Bronchial epithelial cell (primary cell): ENCODE measurements around the gene PCDHGA12. TPM values are rescaled to one million over a fixed set of nuclear protein-coding genes. Genes with fewer than 3 reads are reported as not detected.
A peak's percentile ranks its signal among the peaks of the same experiment; 100 is the strongest.

ENCODE experiments used
- DNase-seq: peaks from one replicate; pipeline ENCODE4 v3.0.0-alpha.2; 2010; ENCODE audit warnings: low read depth
- FAIRE-seq: peaks from 2 replicates; lab custom pipeline; 2011; peaks lifted over from hg19 to GRCh38; lab: Jason Lieb, UNC
- H3K27me3 ChIP-seq: 2 replicates; pipeline ENCODE4 v1.5.1; 2011; ENCODE audit warnings: low read length; ENCODE audit not compliant: control insufficient read depth, insufficient read depth
- H3K36me3 ChIP-seq: 2 replicates; pipeline ENCODE4 v1.5.1; 2011; ENCODE audit warnings: low read length; ENCODE audit not compliant: control insufficient read depth, insufficient read depth
- H3K4me3 ChIP-seq: 2 replicates; pipeline ENCODE4 v1.5.1; 2011; ENCODE audit warnings: mild to moderate bottlenecking, low read depth, low read length, control low read depth
- total RNA-seq: library from RNA; depleted of rRNA; stranded (reverse); fragments of >200 nt; gene quantifications from 2 replicates; pipeline ENCODE4 v1.2.1, GENCODE V29; 2014
- TF ChIP-seq, protein P1 (sequence below): IDR thresholded peaks from 2 replicates; pipeline ENCODE4 v1.5.1; 2011; ENCODE audit warnings: mild to moderate bottlenecking, moderate library complexity, low read length, control low read depth, inconsistent platforms; ENCODE audit not compliant: insufficient read depth, severe bottlenecking

PCDHGA12 gene
- total RNA-seq, 1 donor from 2014 or later: 0.79 TPM

DNA sequence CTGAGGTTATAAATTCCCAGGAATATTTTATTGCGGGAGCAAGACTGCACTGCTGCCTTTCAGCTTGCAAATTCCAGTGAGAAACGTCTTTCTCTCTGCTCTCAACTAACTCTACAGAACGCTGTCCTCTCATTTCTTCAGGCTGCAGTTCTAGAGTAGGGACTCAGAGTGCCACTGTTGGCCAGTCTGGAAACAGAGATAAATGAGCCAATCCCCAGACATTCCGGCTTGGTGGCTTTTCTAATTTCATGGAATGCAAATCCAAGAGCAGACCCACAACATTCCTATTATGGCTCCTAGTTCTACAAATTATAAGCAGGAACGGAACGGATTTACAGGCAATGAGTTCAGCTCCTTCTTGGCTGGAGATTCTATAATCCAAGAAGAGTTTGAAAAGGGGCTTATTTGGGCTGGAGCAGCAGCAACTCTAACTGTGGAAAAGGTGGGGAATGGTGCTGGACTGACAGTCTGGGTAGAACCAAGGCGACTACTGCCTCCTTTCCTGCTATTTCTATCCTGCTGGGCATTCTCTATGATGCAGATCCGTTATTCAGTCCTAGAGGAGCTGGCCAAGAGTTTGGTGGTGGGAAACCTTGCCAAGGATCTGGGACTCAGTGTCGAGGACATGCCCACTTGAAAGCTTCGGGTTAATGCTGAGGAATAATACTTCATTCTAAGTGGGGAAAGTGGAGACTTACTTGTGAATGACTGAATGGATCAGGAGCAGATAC lies 9.3 kb downstream of the PCDHGA12 start:
- H3K27me3 ChIP-seq: no peaks in the 10 kb centered on the region
- DNase-seq (no peak), FAIRE-seq (no peak)
- H3K36me3 ChIP-seq: no peaks in the 10 kb centered on the region
- TF ChIP-seq, protein P1, sequence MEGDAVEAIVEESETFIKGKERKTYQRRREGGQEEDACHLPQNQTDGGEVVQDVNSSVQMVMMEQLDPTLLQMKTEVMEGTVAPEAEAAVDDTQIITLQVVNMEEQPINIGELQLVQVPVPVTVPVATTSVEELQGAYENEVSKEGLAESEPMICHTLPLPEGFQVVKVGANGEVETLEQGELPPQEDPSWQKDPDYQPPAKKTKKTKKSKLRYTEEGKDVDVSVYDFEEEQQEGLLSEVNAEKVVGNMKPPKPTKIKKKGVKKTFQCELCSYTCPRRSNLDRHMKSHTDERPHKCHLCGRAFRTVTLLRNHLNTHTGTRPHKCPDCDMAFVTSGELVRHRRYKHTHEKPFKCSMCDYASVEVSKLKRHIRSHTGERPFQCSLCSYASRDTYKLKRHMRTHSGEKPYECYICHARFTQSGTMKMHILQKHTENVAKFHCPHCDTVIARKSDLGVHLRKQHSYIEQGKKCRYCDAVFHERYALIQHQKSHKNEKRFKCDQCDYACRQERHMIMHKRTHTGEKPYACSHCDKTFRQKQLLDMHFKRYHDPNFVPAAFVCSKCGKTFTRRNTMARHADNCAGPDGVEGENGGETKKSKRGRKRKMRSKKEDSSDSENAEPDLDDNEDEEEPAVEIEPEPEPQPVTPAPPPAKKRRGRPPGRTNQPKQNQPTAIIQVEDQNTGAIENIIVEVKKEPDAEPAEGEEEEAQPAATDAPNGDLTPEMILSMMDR: no peak
- no peak overlapping the region for H3K4me3 ChIP-seq

DNA sequence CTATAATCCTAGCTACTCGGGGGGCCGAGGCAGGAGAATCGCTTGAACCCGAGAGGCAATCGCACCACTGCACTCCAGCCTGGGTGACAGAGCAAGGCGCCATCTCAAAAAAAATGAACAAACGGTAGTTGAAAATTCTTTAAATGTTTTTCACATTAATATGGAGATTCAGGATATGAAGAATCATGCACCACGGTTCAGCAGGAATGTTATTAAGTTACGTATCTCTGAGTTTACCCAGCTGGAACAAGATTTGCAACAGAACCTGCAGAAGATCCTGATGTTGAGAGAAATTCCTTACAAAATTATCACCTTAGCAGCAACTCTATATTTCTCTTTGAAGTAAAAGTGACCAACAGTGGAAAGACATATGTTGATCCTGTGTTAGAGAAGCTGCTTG lies 10.0 kb downstream of the PCDHGA12 start:
- FAIRE-seq (no peak), DNase-seq (no peak)
- Histone ChIP-seq H3K4me3 (no peak overlapping the region), H3K36me3 (no peaks in the 10 kb centered on the region), H3K27me3 (no peaks in the 10 kb centered on the region)
- TF ChIP-seq, protein P1: no peak

DNA sequence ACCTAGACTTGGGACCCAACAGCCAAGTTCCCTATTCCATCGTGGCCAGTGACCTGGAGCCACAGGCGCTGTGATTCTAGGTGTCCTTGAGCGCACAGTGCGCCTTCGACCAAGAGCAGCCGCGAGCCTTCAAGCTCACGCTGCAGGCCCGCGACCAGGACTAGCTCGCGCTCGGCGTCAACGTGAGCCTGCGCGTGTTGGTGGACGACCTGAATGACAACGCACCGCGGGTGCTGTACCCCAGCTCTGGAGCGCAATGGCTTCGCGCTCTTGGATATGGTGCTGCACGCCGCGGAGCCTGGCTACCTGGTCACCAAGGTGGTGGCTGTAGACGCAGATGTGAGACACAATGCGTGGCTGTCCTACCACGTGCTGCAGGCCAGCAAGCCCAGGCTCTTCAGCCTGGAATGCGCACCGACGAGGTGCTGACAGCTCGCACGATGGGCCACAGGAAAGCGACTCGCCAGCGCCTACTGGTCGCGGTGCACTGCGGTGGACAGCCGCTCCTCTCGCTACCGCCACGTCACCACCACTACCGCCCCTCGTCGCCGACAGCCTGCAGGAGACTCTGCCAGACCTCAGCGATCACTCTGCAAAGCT lies 11.4 kb downstream of the PCDHGA12 start:
- TF ChIP-seq, protein P1: no peak
- H3K27me3 ChIP-seq: no peaks in the 10 kb centered on the region
- H3K36me3 ChIP-seq: no peaks in the 10 kb centered on the region
- no peak overlapping the region for H3K4me3 ChIP-seq
- DNase-seq (no peak), FAIRE-seq (no peak)

DNA sequence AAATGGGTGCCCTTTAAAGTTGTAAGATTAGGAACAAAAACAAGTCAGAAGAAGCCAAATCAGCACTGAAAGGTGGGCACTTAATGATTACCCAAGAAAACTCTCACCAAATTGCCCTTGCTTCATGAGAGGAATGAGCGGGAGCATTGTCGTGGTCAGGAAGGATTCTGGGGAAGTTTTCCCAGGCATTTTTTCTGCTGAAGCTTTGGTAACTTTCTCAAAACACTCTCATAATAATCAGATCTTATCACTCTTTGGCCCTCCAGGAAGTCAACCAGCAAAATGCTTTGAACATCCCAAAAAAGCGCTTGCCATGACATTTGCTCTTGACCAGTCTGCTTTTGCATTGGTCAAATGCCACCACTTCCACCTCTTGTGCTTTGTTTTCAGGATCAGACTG lies 35.0 kb downstream of the PCDHGA12 start:
- TF ChIP-seq, protein P1: no peak
- Histone ChIP-seq H3K4me3 (no peak overlapping the region), H3K36me3 (no peaks in the 10 kb centered on the region), H3K27me3 (no peaks in the 10 kb centered on the region)
- FAIRE-seq: no peak
- no peak for DNase-seq

DNA sequence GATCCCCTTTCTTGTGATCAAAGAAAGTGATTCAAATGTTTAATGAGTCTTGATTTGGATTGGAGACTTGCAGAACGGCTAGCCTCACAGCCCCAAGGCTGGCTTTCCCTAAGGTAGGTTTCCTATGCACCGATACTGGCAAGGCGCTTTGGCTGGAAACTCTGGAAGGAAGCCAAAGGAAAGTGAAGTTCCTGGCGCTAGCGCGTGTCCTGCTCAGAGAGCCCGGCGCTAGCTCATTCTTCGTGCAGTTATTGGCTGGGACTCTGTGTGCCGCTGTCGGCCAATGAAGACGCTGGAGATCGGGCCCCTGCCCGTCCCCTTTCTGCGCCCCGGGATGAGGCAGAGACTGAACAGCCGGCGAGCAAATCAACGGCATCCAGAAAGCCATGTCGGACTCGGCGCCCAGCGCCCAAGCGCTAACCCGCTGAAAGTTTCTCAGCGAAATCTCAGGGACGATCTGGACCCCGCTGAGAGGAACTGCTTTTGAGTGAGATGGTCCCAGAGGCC lies 45.4 kb downstream of the PCDHGA12 start, which contains the start of gene PCDHGC3:
Gene PCDHGC3 (plus strand): TSS at position 342 of the 507 bp plus-strand sequence. CDS start 151 bp downstream, at position 493.
- TF ChIP-seq, protein P1: peak; percentile 31
- FAIRE-seq (peak; percentile 76), DNase-seq (peak; percentile 88)
- peak within 1 kb of the TSS; percentile 56 for H3K4me3 ChIP-seq
- H3K27me3 ChIP-seq: no peaks in the 10 kb centered on the region
- H3K36me3 ChIP-seq: peaks cover 1% of the 10 kb centered on the region
